GM21526 (cell line): ENCODE results near the gene EHMT1.

Experiments
- ATAC-seq: cut with Tn5 transposase; IDR thresholded peaks from one replicate; pipeline ENCODE4 v1.9.1; 2021; ENCODE audit warnings: moderate library complexity; ENCODE audit not compliant: unreplicated experiment, low FRiP score

The EHMT1 gene

GRCh38 chr9:137671196-137671538, 52.4 kb downstream of the EHMT1 start:
- no peak for ATAC-seq

- no peak for ATAC-seq
Measured at GRCh38 chr9:137671721-137672120, 52.9 kb downstream of the EHMT1 start.

- no peak for ATAC-seq
Measured at GRCh38 chr9:137672907-137673791, 54.3 kb downstream of the EHMT1 start.

- no peak for ATAC-seq
Measured at GRCh38 chr9:137673886-137674285, 55.1 kb downstream of the EHMT1 start.

- ATAC-seq, result no peak
Measured at GRCh38 chr9:137674307-137674975, 55.6 kb downstream of the EHMT1 start.

DNA sequence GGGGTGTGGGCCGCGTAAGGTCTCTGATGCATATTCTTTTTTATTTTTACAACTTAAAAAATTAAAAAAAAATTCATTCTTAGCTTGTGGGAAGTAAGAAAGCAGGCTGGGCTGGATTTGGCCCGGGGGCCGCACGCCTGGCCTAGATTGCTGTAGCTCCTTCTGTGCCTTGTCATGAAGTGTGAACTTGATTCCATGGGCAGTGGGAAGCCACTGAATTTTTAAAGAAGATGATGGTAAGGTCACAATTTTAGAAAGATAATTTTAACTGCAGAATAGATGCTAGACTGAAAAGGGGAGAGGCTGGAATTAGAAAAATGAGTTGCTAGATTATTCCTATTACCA, 56.1 kb downstream of the EHMT1 start:
- ATAC-seq, result no peak

- no peak for ATAC-seq
Measured at GRCh38 chr9:137676998-137677397, 58.2 kb downstream of the EHMT1 start.

- no peak for ATAC-seq
Measured at GRCh38 chr9:137678202-137678601, 59.4 kb downstream of the EHMT1 start.

DNA sequence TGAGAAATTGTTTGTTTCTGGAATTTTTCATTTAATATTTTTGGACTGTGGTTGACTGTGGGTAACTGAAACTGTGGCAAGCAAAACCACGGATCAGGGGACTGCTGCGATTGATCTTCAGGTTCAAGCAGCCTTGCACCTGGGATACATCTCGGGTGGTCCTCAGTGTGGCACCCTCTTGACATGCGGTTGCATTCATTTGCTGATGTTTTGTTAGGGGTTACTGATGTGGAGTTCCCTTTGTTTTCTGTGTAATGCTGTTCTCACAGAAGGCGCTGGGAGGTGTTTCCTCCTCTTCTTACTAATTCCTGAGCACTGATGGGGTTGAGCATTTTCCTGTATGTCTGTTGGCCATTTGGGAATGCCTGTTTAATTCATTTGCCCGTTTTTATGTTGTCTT, 60.4 kb downstream of the EHMT1 start:
- ATAC-seq, result no peak

GRCh38 chr9:137679695-137680305, 61.0 kb downstream of the EHMT1 start:
- ATAC-seq, result no peak

GRCh38 chr9:137680444-137681358, 61.9 kb downstream of the EHMT1 start:
- no peak for ATAC-seq

DNA sequence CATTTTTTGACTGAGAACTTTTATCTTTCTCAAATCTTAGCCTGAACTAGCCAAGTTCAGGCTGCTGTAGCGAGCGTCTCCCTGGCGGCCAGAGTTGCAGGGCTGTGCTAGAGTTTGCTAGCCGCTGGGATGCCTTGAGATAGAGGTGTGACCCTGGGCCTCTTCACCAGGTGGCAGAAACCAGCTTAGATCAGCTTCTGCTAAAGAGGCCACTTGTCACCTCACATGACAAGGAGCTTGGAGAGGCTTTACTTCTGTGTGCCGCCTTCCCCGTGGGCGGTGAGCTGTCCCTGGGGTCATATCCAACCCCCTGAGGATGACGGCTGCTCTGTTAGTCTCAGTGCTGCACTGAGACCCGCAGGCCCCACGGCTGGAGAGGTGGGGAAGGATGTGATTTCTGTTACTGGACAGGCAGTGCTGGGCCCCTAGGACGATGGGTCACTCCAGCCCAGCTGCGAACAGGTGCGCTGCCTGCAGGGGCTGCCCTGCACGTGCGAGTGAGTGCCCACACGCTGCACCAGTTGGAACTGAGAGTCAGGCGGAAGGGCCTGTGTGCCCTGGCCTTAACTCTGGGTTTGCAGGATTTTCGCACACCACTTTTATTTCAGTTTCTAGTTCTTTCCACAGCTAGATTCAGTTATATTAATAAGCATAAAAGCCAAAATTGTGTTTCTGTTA, 63.8 kb downstream of the EHMT1 start:
- no peak for ATAC-seq

DNA sequence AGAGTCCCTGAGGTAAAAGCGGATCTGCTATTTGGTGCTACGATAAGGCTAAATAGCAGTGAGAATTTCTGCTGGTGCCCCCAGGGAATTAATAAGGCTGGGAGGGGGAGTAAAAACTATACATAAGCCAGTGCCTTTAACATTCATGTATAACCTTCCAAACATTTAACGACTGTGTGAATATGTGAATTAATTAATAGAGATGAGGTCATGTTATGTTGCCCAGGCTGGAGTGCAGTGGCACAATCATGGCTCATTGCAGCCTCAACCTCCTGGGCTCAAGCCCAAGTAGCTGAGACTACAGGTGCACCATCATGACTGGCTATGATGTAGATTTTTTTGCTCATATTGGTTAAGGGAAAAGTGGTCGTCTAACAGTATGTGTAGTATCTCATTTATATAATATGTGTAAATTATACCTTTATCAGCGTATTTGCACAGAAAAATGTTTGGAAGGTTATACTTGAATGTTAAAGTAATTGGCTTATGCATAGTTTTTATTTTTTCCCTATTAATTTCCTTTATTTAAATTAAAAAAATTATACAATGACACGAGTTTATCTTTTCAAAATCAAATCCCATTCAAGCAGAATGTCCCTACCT, 64.6 kb downstream of the EHMT1 start:
- ATAC-seq, result no peak

GRCh38 chr9:137685035-137685740, 66.4 kb downstream of the EHMT1 start:
- ATAC-seq, result no peak

- no peak for ATAC-seq
Measured at GRCh38 chr9:137685741-137686420, 67.1 kb downstream of the EHMT1 start.

DNA sequence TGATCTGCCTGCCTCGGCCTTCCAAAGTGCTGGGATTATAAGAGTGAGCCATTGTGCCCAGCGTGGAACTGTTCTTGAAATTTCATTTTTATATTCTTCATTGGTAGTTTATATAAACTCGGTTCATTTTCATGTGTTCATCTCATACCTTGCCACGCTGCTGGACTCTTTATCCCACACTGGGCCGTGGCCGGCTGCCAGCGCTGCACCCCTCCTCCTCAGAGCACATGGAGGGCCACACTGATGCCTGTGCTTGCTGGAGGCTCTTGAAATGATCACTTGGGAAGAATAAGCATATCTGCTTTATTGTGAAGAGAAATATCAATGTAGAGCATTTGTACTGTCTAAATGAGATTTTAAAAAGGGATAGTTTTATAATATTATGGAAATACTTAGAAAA, 69.5 kb downstream of the EHMT1 start:
- ATAC-seq, result no peak

DNA sequence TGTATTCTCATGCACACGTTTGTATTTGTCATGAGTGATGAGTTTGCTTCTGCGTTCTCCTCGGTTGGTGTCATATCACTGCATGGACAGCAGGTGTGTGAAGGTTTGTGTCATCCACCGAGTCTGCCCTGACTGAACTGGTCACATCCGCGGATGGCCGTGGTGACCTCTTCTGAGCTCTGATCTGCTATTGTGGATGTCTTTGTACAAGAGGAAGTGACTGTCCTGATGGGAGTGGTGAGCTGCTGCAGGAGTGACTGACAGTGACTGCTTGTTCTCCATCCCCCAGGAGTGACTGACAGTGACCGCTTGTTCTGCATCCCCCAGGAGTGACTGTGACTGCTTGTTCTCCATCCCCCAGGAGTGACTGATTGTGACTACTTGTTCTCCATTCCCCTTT, 69.9 kb downstream of the EHMT1 start:
- no peak for ATAC-seq

DNA sequence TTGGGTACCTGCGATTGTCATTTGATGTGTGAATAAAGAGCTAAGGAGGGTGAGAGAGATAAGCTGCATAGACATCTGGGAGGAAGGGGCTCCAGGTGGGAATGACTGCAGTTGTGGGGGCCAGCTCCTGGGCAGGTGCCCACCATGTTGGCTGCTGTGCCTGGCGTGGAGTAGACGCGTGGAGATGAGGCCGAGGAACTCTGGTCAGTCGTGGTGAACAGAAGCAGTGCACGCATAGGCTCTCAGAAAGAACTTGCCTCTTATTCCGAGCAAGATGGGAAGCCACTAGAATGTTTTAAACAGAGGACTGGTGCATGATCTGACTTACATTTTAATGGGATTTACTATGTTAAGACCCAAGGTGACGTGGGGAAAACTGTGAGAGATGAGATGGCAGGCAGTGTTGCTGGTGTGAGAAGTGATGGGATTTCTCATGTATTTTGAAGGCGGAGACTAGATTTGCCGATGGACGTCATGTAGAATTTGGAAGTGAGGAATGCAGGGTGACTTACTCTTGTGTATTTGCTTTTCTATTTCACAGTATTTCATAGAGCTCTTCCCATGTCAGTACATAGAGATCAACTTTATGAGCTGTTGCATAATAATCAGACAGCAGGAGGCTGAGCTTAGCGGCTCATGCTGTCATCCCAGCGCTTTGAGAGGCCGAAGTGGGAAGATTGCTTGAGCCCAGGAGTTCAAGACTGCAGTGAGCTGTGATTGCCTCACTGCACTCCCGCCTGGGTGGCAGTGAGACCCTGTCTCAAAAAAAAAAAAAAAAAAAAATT, 71.1 kb downstream of the EHMT1 start:
- no peak for ATAC-seq
